Erythroblast (primary cell): ENCODE data around the gene MCTP1.

Experiments
- GATA1 ChIP-seq: IDR thresholded peaks from 2 replicates; pipeline ENCODE4 v1.6.1; 2011; ENCODE audit warnings: low read depth, mild to moderate bottlenecking, control low read depth, low read length, moderate library complexity
- POLR2A ChIP-seq: IDR thresholded peaks from 2 replicates; pipeline ENCODE4 v1.6.1; 2011; ENCODE audit warnings: mild to moderate bottlenecking, low read length

DNA sequence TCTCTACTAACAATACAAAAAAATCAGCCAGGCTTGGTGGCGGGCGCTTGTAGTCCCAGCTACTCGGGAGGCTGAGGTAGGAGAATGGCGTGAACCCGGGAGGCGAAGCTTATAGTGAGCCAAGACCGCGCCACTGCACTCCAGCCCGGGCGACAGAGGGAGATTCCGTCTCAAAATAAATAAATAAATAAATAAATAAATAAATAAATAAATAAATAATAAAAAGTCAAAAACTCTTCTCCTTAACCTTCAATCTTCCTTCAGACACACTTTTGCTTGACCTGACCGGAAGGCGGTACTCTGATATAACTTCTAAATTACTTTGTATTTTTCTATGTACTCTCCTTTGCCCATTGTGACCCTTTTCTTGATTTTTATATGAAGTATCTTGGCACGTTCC is 364.3 kb downstream of the MCTP1 start:
- TF ChIP-seq POLR2A (no peak), GATA1 (no peak)
